ENCODE results near the gene GNAT3.

Gene GNAT3

DNA sequence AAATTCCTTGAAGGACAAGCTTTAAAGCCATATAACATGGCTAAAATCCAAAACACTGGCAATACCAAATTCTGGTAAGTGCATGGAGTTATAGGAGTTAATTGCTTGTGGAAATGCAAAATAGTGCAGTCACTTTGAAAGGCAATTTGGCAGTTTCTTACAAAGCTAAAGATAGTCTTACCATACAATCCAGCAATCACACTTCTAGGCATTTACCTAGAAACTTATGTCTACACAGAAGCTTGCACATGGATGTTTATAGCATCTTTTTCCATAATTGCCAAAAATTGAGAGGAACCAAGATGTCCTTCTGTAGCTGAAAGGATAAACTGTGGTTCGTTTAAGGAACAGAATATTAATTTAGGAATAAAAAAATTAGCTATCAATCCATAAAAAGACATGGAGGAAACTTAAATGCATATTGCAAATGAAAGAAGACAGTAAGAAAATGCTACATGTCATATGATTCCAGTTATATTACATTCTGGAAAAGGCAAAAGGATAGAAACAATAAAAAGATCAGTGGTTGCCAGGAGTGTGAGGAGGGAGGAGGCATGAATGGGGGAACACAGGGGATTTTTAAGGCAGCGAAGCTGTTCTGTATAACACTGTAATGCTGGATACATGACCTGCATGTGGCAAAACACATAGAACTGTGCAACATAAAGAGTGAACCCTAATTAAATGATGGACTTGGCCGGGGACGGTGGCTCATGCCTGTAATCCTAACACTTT is 51.9 kb downstream of the GNAT3 start:
- no peak overlapping the region for H3K4me3 ChIP-seq (ENCODE audit: low read length)
- no peaks in the 10 kb centered on the region for H3K4me1 ChIP-seq (ENCODE audit: insufficient read depth, low read length)
- no peak overlapping the region for H3K9ac ChIP-seq (ENCODE audit: low read depth, low read length)
- no peak overlapping the region for H3K27ac ChIP-seq (ENCODE audit: low read length)
- H3K9me3 ChIP-seq (ENCODE audit: insufficient read depth, low read depth, low read length), result no peaks in the 10 kb centered on the region
- no peaks in the 10 kb centered on the region for H3K27me3 ChIP-seq (ENCODE audit: insufficient read depth, low read length)
- H3K36me3 ChIP-seq (ENCODE audit: insufficient read depth, low read depth, low read length), result no peaks in the 10 kb centered on the region

DNA sequence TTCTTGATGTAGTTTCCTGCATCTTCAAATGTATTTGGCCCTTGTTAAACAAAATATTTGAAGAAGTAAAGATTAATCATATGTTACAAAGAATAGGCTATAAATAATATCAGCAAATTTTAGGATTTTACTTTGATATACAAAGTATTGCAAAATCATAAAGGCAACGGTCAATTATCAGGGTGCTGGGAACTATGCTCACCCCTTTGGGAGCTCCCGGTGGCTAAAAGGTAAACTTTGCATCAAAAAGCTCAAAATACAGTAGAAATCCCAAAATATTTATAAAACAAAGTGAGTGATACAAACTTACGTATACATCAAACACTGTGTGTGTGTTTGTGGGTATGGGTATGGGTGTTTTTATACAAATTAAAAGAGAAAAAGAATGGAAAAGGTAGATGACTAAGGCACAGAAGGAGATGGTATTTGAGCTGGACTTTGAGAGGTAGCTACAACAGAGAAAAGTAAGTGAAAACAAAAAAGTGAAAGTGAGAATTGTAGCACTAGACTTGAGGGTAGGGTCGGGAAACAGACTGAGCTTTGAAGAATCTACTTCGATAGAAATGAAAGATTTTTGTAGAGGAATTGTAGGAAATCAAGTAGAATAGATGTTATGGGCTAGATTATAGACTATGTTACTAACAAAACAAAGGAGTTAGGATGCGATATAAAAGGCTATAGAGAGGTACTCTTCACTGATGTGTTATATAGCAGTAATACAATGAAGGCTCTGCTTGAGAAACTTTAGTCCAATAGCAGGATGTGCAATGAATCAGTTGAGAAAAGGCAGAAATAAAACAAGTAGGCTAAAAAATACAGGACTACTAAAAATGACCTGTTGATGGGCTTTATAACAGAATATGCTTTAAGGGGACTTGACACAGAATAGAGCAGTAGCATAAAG is 52.8 kb downstream of the GNAT3 start:
- Histone ChIP-seq H3K36me3 (ENCODE audit: insufficient read depth, low read depth, low read length) (no peaks in the 10 kb centered on the region), H3K4me3 (ENCODE audit: low read length) (no peak overlapping the region), H3K9me3 (ENCODE audit: insufficient read depth, low read depth, low read length) (no peaks in the 10 kb centered on the region), H3K27me3 (ENCODE audit: insufficient read depth, low read length) (no peaks in the 10 kb centered on the region), H3K4me1 (ENCODE audit: insufficient read depth, low read length) (no peaks in the 10 kb centered on the region), H3K27ac (ENCODE audit: low read length) (no peak overlapping the region), H3K9ac (ENCODE audit: low read depth, low read length) (no peak overlapping the region)

DNA sequence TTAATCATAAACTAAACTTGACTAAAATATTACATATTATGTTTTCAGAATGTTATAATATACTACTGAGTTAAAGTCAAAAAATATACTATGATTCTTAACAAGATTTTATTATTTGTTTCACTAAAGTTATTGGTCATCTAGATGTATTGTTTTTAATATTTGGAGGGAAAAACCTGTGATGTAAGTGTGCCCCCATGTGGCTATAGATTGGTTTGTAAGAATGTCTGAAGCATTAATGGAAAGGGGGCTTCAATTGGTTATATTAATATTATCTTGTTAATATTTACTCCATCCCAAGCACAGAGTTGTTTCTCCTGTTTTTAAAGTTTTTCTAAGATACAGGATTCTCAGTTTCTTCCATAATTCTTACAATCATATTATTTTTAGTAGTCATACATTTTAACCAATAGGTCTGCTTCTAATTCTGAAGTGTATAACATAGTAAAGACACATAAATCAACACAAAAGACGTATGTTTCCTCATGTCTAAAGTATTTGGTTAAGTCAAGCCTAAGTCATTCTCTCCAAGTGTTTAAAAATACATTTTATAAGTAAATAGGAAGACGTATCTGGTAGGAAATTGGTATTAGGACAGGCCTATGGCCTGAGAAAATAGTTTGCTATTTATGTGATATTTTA is 58.0 kb downstream of the GNAT3 start:
- Histone ChIP-seq H3K27me3 (ENCODE audit: insufficient read depth, low read length) (no peaks in the 10 kb centered on the region), H3K9me3 (ENCODE audit: insufficient read depth, low read depth, low read length) (no peaks in the 10 kb centered on the region), H3K4me1 (ENCODE audit: insufficient read depth, low read length) (no peaks in the 10 kb centered on the region), H3K36me3 (ENCODE audit: insufficient read depth, low read depth, low read length) (no peaks in the 10 kb centered on the region), H3K27ac (ENCODE audit: low read length) (no peak overlapping the region), H3K9ac (ENCODE audit: low read depth, low read length) (no peak overlapping the region), H3K4me3 (ENCODE audit: low read length) (no peak overlapping the region)

DNA sequence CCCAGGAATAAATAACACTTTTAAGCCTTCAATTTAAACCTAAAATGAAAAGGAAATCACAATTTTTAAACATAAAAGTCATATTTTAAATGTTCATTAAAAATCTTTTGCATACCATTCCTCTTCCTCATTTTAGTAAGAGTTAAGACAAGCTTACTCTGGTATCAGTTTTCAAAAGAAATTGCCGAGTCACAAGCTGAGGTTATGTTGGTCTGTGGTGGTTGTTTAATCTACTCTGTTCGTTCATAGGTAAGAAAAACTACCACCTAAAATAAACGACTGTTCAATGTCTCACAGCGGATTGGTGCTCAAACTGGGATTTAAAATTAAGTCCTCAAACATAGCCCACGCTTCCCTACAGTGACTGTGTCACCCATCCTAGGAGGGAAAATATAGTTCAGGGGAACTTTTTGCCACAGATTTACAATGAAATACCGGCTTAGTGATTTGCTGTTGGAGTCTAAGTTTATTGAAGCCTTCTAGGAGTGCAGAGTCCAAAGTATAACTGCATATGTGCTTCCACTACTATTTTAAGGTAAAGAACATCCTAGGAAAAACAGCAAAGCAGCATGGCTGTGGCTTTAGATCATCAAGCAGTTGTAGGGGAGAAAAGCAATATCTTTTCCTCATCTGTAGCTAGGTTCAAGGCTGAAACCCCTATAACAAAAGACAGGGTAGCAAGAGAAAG is 61.1 kb downstream of the GNAT3 start:
- H3K9ac ChIP-seq (ENCODE audit: low read depth, low read length), result no peak overlapping the region
- H3K36me3 ChIP-seq (ENCODE audit: insufficient read depth, low read depth, low read length), result no peaks in the 10 kb centered on the region
- H3K9me3 ChIP-seq (ENCODE audit: insufficient read depth, low read depth, low read length), result no peaks in the 10 kb centered on the region
- H3K27ac ChIP-seq (ENCODE audit: low read length), result no peak overlapping the region
- H3K4me3 ChIP-seq (ENCODE audit: low read length), result no peak overlapping the region
- H3K4me1 ChIP-seq (ENCODE audit: insufficient read depth, low read length), result no peaks in the 10 kb centered on the region
- no peaks in the 10 kb centered on the region for H3K27me3 ChIP-seq (ENCODE audit: insufficient read depth, low read length)

DNA sequence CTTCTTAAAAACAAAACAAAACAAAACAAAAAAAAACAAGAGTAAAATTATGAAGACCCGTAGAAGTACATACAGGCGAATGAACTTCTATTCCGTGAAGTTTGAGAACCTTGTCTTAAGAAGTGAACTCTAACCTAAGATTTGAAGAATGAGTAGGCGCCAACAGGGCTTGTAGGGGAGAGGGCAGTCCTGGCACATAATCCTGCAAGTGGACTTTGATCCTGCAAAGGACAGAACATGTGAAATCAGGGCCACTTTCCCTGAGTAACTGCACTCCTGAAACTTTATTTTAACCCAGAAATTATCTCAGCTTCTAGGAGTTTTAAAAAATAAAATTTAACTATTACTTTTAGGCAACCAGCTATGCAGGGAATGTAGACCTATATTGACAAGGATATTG is 62.0 kb downstream of the GNAT3 start:
- Histone ChIP-seq H3K4me3 (ENCODE audit: low read length) (no peak overlapping the region), H3K27ac (ENCODE audit: low read length) (no peak overlapping the region), H3K9me3 (ENCODE audit: insufficient read depth, low read depth, low read length) (no peaks in the 10 kb centered on the region), H3K27me3 (ENCODE audit: insufficient read depth, low read length) (no peaks in the 10 kb centered on the region), H3K4me1 (ENCODE audit: insufficient read depth, low read length) (no peaks in the 10 kb centered on the region), H3K36me3 (ENCODE audit: insufficient read depth, low read depth, low read length) (no peaks in the 10 kb centered on the region), H3K9ac (ENCODE audit: low read depth, low read length) (no peak overlapping the region)

DNA sequence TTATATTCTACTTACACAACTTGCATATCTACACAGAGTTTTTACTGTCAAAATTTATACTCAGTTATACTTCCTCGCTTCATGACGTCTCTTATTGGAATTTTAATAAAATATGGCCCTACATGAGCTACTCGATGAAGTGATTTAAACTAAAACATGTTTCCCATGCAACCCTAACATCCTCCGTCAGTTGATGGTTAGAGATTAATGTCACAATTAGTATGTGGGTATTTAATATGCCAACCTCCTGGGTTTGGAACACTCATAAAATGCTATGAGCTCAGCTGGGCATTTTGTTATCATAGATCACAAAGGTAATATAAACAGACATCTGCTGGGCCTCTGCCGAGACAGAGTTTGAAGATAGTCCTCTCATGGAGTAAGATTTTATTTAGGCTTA is 66.5 kb downstream of the GNAT3 start:
- Histone ChIP-seq H3K27ac (ENCODE audit: low read length) (no peak overlapping the region), H3K27me3 (ENCODE audit: insufficient read depth, low read length) (no peaks in the 10 kb centered on the region), H3K9ac (ENCODE audit: low read depth, low read length) (no peak overlapping the region), H3K36me3 (ENCODE audit: insufficient read depth, low read depth, low read length) (no peaks in the 10 kb centered on the region), H3K4me3 (ENCODE audit: low read length) (no peak overlapping the region), H3K9me3 (ENCODE audit: insufficient read depth, low read depth, low read length) (no peaks in the 10 kb centered on the region), H3K4me1 (ENCODE audit: insufficient read depth, low read length) (no peaks in the 10 kb centered on the region)

DNA sequence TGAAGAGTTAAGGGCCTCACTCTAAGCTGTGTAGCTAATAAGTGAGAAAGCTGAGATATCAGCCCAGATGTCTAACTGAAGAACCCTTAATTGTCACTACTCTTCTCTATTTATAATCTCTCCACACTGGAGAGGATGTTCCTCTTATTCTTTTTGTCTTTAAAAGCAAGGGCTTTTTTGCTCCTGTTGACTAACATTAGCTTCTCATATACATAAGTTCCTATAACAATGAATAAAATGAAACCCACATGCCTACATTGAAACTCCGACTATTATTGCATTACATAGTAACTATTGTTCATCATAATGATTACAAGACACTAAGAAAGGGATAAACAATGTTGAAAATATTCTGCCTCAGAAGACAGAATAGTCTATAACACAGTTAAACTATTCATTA is 67.1 kb downstream of the GNAT3 start:
- Histone ChIP-seq H3K27ac (ENCODE audit: low read length) (no peak overlapping the region), H3K27me3 (ENCODE audit: insufficient read depth, low read length) (no peaks in the 10 kb centered on the region), H3K9ac (ENCODE audit: low read depth, low read length) (no peak overlapping the region), H3K9me3 (ENCODE audit: insufficient read depth, low read depth, low read length) (no peaks in the 10 kb centered on the region), H3K4me3 (ENCODE audit: low read length) (no peak overlapping the region), H3K36me3 (ENCODE audit: insufficient read depth, low read depth, low read length) (no peaks in the 10 kb centered on the region), H3K4me1 (ENCODE audit: insufficient read depth, low read length) (no peaks in the 10 kb centered on the region)

DNA sequence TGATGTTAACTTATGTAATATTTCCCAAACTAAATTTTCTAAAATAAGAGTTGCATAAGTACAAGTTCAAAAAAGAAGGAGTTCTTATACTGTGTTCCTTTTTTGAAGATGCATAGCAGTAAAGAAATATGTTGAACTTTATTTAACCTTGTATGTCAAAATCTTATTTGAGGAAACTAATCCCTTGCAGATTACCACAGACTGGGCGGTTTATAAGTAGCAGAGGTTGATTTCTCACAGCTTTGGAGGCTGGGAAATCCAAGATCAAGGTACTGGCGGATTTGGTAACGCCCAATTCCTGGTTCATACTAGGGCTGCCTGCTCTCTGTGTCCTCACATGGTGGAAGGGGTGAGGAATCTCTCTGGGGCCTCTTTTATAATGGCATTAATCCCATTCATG is 68.5 kb downstream of the GNAT3 start:
- H3K36me3 ChIP-seq (ENCODE audit: insufficient read depth, low read depth, low read length), result no peaks in the 10 kb centered on the region
- no peak overlapping the region for H3K4me3 ChIP-seq (ENCODE audit: low read length)
- no peak overlapping the region for H3K9ac ChIP-seq (ENCODE audit: low read depth, low read length)
- H3K4me1 ChIP-seq (ENCODE audit: insufficient read depth, low read length), result no peaks in the 10 kb centered on the region
- no peaks in the 10 kb centered on the region for H3K27me3 ChIP-seq (ENCODE audit: insufficient read depth, low read length)
- H3K27ac ChIP-seq (ENCODE audit: low read length), result no peak overlapping the region
- no peaks in the 10 kb centered on the region for H3K9me3 ChIP-seq (ENCODE audit: insufficient read depth, low read depth, low read length)

DNA sequence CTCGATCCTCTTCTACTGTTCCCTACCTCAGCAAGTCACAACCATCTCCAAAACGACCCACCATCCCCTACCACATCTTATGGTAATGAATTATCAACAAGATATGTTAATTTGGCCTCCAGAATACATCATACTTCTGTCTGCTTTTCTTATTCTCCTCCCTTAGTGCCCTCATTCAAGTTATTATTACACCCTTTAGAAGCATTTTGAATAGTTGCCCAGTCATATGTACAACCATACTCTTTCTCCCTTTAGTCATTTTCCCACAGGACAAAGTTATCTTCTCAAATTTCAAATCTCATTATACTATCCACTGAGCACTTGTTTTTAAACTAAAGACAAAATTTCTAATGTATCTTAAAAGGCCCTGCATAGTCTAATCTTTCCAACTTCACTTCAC is 71.0 kb downstream of the GNAT3 start:
- H3K36me3 ChIP-seq (ENCODE audit: insufficient read depth, low read depth, low read length), result no peaks in the 10 kb centered on the region
- H3K9me3 ChIP-seq (ENCODE audit: insufficient read depth, low read depth, low read length), result no peaks in the 10 kb centered on the region
- no peak overlapping the region for H3K4me3 ChIP-seq (ENCODE audit: low read length)
- no peaks in the 10 kb centered on the region for H3K4me1 ChIP-seq (ENCODE audit: insufficient read depth, low read length)
- no peak overlapping the region for H3K27ac ChIP-seq (ENCODE audit: low read length)
- H3K9ac ChIP-seq (ENCODE audit: low read depth, low read length), result no peak overlapping the region
- no peaks in the 10 kb centered on the region for H3K27me3 ChIP-seq (ENCODE audit: insufficient read depth, low read length)

DNA sequence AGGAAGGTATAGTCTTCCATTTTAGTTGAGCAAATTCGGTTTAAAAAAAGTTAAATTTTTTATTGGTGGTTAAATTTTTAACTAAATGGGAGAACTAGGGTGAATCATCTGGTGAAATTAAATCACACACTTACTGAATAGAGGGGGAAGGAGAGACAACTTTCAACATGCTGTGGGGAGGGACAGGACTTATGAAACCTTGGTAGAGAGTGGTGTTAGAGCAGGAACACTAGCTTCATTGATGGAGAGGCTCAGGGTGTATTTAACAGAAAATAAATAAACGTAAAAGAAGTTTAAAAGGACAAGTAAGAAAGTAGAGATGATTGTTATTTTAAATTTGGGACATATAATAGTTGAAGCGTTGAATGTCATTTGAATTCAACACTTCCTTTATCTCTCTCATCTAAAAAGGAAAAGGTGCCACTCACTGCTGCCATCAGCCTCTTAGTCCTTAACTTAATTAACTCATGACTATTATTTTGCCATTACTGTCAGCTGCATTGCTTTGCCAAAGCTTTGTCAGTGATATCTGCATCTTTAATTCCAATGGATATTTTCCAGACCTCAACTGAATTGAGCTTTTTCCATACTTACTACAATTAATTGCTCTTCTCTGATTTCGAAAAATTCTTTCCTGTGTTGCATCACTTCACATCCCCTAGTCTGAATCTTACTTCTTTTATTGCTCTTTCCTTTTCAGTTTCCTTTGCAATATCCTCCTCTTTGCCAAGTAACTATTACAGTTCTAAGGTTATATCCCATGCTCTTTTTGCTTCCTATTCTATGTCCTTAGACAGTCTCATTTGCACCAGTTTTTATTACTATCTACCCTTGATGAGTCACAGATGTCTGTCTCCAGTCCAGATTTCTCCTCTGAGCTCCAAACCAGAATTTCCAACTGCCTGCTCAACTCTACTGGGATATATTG is 71.7 kb downstream of the GNAT3 start:
- Histone ChIP-seq H3K36me3 (ENCODE audit: insufficient read depth, low read depth, low read length) (no peaks in the 10 kb centered on the region), H3K9me3 (ENCODE audit: insufficient read depth, low read depth, low read length) (no peaks in the 10 kb centered on the region), H3K4me3 (ENCODE audit: low read length) (no peak overlapping the region), H3K27me3 (ENCODE audit: insufficient read depth, low read length) (no peaks in the 10 kb centered on the region), H3K27ac (ENCODE audit: low read length) (no peak overlapping the region), H3K4me1 (ENCODE audit: insufficient read depth, low read length) (no peaks in the 10 kb centered on the region), H3K9ac (ENCODE audit: low read depth, low read length) (no peak overlapping the region)

DNA sequence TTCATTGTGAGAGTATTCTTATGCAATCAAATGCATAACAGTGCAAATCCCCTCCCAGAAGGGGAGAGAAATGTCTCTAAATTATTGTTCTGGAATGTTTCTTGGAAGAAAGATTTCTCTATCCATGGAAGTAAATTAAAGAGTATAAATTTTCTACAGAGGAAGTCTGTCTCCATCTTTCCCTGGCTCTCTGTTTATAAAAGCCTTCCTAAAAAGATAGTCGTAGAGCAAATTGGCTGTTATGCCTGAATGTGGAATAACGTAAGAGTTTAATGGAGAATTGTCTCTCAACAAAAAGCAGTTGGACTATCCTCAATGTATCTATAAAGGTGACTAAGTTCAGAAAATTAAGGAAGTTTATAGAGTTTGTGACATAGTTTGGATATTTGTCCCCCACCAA is 76.3 kb downstream of the GNAT3 start:
- Histone ChIP-seq H3K4me1 (ENCODE audit: insufficient read depth, low read length) (no peaks in the 10 kb centered on the region), H3K27ac (ENCODE audit: low read length) (no peak overlapping the region), H3K9me3 (ENCODE audit: insufficient read depth, low read depth, low read length) (no peaks in the 10 kb centered on the region), H3K36me3 (ENCODE audit: insufficient read depth, low read depth, low read length) (no peaks in the 10 kb centered on the region), H3K27me3 (ENCODE audit: insufficient read depth, low read length) (no peaks in the 10 kb centered on the region), H3K9ac (ENCODE audit: low read depth, low read length) (no peak overlapping the region), H3K4me3 (ENCODE audit: low read length) (no peak overlapping the region)

Measured in iPS-20b (cell line).